Measurements from ENCODE around the gene ATAD2B. TPM values are rescaled to one million over a fixed set of nuclear protein-coding genes. Genes with fewer than 3 reads are reported as not detected.

Gene ATAD2B
- total and polyA plus RNA-seq, 4 donors: 2.3 to 16.2 (median 11.5) TPM

- H3K36me3 ChIP-seq (ENCODE audit: control insufficient read depth in 4 of 4, insufficient read depth in 3 of 4, low read depth in 1 of 4, low read length in 3 of 4): no peaks in the 10 kb centered on the region
- no peak for DNase-seq (ENCODE audit: low spot score)
- peak overlapping the region; percentile 60 to 91 (median 86) for H3K4me3 ChIP-seq (ENCODE audit: low read depth in 1 of 3, low read length in 3 of 3)
- peak overlapping the region; percentile 75 to 78 for H3K27ac ChIP-seq (ENCODE audit: low read depth in 1 of 2, low read length in 2 of 2)
- H3K4me1 ChIP-seq (ENCODE audit: control insufficient read depth in 4 of 4, insufficient read depth in 4 of 4, low read length in 3 of 4): peaks cover 8 to 24% (median 17%) of the 10 kb centered on the region in 4 donors
- TF ChIP-seq EGR1 (IDR thresholded peaks at IDR 0.05; ENCODE audit: low read depth in 2 of 2) (no peak), MAX (IDR thresholded peaks at IDR 0.05) (no peak), TAF1 (conservative IDR thresholded peaks at IDR 0.05) (no peak), REST (IDR thresholded peaks at IDR 0.05) (no peak), YY1 (IDR thresholded peaks at IDR 0.05) (no peak), RXRA (IDR thresholded peaks at IDR 0.05) (no peak), HNF4A (conservative IDR thresholded peaks at IDR 0.05) (no peak), FOXA2 (IDR thresholded peaks at IDR 0.05) (no peak), FOXA1 (IDR thresholded peaks at IDR 0.05) (no peak), GABPA (IDR thresholded peaks at IDR 0.05 in 1 of 2, conservative IDR thresholded peaks at IDR 0.05 in 1 of 2) (no peak), HNF4G (IDR thresholded peaks at IDR 0.05) (no peak), SP1 (IDR thresholded peaks at IDR 0.05) (no peak), NR2F2 (IDR thresholded peaks at IDR 0.05) (no peak), ATF3 (IDR thresholded peaks at IDR 0.05) (no peak), CTCF (IDR thresholded peaks at IDR 0.05; ENCODE audit: low read depth, low read length, missing input control) (no peak), ZBTB33 (IDR thresholded peaks at IDR 0.05) (no peak), JUND (IDR thresholded peaks at IDR 0.05) (no peak)
- no peaks in the 10 kb centered on the region for H3K9me3 ChIP-seq (ENCODE audit: control insufficient read depth in 4 of 4, low read length in 3 of 4)
- 1% methylated on average over 46 of the region's 46 CpGs for WGBS
- H3K27me3 ChIP-seq (ENCODE audit: control insufficient read depth in 4 of 4, insufficient read depth in 4 of 4, low read length in 3 of 4): no peaks in the 10 kb centered on the region
- H3K9ac ChIP-seq (ENCODE audit: low read depth in 1 of 2, low read length in 2 of 2): peak overlapping the region; percentile 71 to 80
Observed at GRCh38 chr2:23940718-23941620, 14.0 kb upstream of the ATAD2B start.
